Duodenal mucosa (tissue), 2 donors: Measurements from ENCODE around the gene PGF.
"Not testable (repeated sequence)": the region's sequence is repeated elsewhere in the genome, so short reads cannot be mapped to it uniquely, and the experiment has no call there.

Experiments used
- H3K27ac ChIP-seq: one replicate; pipeline ENCODE4 v1.7.0; 2013; ENCODE audit warnings: low read depth, low read length
- H3K27me3 ChIP-seq, 2 donors: one replicate each; pipeline ENCODE4 v1.7.0; 2013; ENCODE audit warnings: low read length in 2 of 2, control low read depth in 1 of 2; ENCODE audit not compliant: insufficient read depth in 2 of 2, control insufficient read depth in 1 of 2
- H3K36me3 ChIP-seq, 2 donors: one replicate each; pipeline ENCODE4 v1.7.0; 2013; ENCODE audit warnings: low read length in 2 of 2, control low read depth in 1 of 2; ENCODE audit not compliant: insufficient read depth in 2 of 2, control insufficient read depth in 1 of 2
- H3K4me1 ChIP-seq, 2 donors: one replicate each; pipeline ENCODE4 v1.7.0; 2013; ENCODE audit warnings: low read length in 2 of 2, control low read depth in 1 of 2; ENCODE audit not compliant: insufficient read depth in 2 of 2, control insufficient read depth in 1 of 2
- H3K4me3 ChIP-seq, 2 donors: one replicate each; pipeline ENCODE4 v1.7.0; 2013; ENCODE audit warnings: low read length in 2 of 2, low read depth in 1 of 2
- H3K9ac ChIP-seq, 2 donors: one replicate each; pipeline ENCODE4 v1.7.0; 2013; ENCODE audit warnings: low read length in 2 of 2, low read depth in 1 of 2
- H3K9me3 ChIP-seq, 2 donors: one replicate each; pipeline ENCODE4 v1.7.0; 2013; ENCODE audit warnings: low read length in 2 of 2, control low read depth in 1 of 2; ENCODE audit not compliant: control insufficient read depth in 1 of 2

PGF gene

GRCh38 chr14:74934041-74934440 is 21.4 kb downstream of the PGF start:
- Histone ChIP-seq H3K27ac (no peak overlapping the region), H3K9ac (no peak overlapping the region), H3K9me3 (peaks cover 0 to 5% of the 10 kb centered on the region in 2 donors), H3K36me3 (no peaks in the 10 kb centered on the region), H3K4me3 (no peak overlapping the region), H3K4me1 (peaks cover 0 to 4% of the 10 kb centered on the region in 2 donors), H3K27me3 (peaks cover 0 to 2% of the 10 kb centered on the region in 2 donors)

DNA sequence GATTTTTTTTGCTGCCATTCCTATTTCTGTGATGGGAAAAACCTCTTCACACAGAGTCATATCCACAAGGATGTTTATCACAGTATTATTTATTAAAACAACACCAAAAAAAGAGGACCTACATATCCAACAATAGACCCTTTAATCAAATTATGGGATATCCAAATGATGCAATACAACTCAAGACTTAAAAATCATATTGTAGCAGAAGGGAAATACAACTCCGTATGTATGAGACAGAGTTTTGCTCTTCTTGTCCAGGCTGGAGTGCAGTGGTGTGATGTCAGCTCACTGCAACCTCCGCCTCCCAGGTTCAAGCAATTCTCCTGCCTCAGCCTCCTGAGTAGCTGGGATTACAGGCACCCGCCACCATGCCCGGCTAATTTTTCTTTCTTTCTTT is 22.5 kb downstream of the PGF start:
- H3K4me1 ChIP-seq, H3K27ac ChIP-seq, H3K9me3 ChIP-seq, H3K36me3 ChIP-seq, H3K9ac ChIP-seq, H3K4me3 ChIP-seq, H3K27me3 ChIP-seq: not testable (repeated sequence)

DNA sequence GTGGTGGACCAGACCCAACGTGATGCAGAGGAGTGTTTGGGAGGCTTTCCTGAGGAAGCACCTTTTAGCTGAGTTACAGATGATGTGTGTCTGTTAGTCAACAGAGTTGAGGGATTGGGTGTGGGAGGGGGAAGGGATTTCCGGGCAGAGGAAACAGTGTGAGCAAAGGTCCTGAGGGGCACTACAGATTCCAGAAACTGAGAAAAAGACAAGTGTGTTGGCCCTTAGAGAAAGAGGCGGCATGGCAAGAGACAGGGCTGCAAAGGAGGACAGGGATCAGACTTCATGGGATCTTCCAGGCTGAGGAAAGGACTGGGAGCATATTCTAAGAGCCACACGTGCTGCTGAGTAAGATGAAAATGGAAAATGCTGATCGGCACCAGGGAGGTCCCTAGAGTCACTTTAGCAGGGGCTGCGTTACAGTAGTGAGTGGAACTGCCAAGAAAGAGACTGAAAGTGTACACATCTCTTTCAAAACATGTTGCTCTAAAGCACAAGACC is 22.9 kb downstream of the PGF start:
- Histone ChIP-seq H3K9me3 (no peaks in the 10 kb centered on the region), H3K27me3 (peaks cover 0 to 2% of the 10 kb centered on the region in 2 donors), H3K27ac (no peak overlapping the region)

GRCh38 chr14:74931744-74932143 is 23.7 kb downstream of the PGF start:
- not testable (repeated sequence) for H3K27me3 ChIP-seq, H3K27ac ChIP-seq

More for the DNA sequence above, 22.9 kb downstream of the PGF start:
- peaks cover 0 to 3% of the 10 kb centered on the region in 2 donors for H3K4me1 ChIP-seq
- H3K9ac ChIP-seq: no peak overlapping the region
- H3K4me3 ChIP-seq: no peak overlapping the region
- H3K36me3 ChIP-seq: no peaks in the 10 kb centered on the region

DNA sequence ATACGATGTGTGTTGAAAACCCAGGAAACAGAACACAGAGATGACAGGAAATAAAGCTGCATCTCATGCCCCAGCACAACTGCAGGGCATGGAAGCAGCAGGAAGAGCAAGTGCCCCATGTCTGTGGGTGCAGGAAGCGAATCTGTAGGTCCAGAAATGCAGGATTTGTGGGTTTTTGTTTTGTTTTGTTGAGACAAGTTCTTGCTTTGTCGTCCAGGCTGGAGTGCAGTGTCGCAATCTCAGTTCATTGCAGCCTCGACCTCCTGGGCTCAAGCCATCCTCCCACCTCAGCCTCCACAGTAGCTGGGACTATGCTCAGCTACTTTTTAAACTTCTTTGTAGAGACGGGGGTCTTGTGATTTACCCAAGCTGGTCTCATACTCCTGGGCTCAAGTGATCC is 26.2 kb downstream of the PGF start:
- Histone ChIP-seq H3K36me3 (no peaks in the 10 kb centered on the region), H3K9me3 (no peaks in the 10 kb centered on the region), H3K4me1 (peaks cover 0 to 3% of the 10 kb centered on the region in 2 donors)

More at GRCh38 chr14:74931744-74932143, 23.7 kb downstream of the PGF start:
- H3K4me1 ChIP-seq, H3K9ac ChIP-seq, H3K4me3 ChIP-seq, H3K36me3 ChIP-seq, H3K9me3 ChIP-seq: not testable (repeated sequence)

GRCh38 chr14:74927225-74927624 is 28.2 kb downstream of the PGF start:
- Histone ChIP-seq H3K4me3 (no peak overlapping the region), H3K9me3 (no peaks in the 10 kb centered on the region), H3K4me1 (peaks cover 6 to 9% of the 10 kb centered on the region in 2 donors), H3K27ac (no peak overlapping the region), H3K27me3 (peaks cover 0 to 2% of the 10 kb centered on the region in 2 donors), H3K36me3 (no peaks in the 10 kb centered on the region), H3K9ac (no peak overlapping the region)

More for the DNA sequence above, 26.2 kb downstream of the PGF start:
- no peak overlapping the region for H3K27ac ChIP-seq
- no peak overlapping the region for H3K4me3 ChIP-seq
- H3K27me3 ChIP-seq: peaks cover 0 to 2% of the 10 kb centered on the region in 2 donors
- H3K9ac ChIP-seq: no peak overlapping the region

GRCh38 chr14:74924061-74924460 is 31.3 kb downstream of the PGF start:
- no peak overlapping the region for H3K27ac ChIP-seq
- no peak overlapping the region for H3K4me3 ChIP-seq
- H3K36me3 ChIP-seq: no peaks in the 10 kb centered on the region
- H3K4me1 ChIP-seq: peaks cover 7 to 9% of the 10 kb centered on the region in 2 donors
- H3K9ac ChIP-seq: no peak overlapping the region
- H3K27me3 ChIP-seq: no peaks in the 10 kb centered on the region
- H3K9me3 ChIP-seq: no peaks in the 10 kb centered on the region

DNA sequence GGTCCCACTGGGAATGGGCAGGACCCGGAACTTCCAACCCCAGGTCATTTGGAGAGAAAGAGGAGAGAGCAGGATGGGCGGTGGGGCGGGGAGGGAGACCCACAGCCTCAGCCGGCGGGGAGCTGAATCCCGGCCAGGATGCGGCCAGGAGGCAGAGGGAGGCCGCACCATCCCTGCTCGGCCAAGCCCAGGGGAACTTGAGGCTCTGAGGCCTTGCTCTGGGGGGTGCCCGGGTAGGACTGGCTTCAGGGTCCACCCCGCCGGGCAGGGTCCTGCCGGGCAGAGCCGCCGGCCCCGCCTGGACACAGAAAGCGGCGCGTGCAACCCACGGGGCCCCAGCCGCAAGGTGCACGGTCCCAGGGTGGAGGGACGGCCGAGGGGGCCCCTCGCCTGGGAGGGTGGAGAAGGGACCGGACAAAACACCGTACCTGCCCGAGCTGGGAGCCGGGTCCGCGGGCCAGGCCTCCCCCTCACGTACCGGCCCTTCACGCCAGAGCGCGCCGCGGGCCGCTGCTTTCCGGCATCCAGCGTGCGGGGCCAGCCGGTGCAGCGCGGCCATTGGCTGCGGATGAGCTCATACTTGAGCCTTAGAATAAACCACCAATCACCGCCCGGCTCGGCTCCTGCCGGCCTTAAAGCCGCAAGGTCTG is 32.5 kb downstream of the PGF start, which contains the start of gene RPS6KL1:
TSS of gene RPS6KL1 (minus strand) at position 509 of the 650 bp plus-strand sequence. CDS start 1,719 bp downstream, outside the sequence.
- H3K36me3 ChIP-seq: no peaks in the 10 kb centered on the region
- H3K4me3 ChIP-seq: peak within 1 kb of the TSS; percentile 68 to 78
- H3K27ac ChIP-seq: no peak within 1 kb of the TSS
- H3K9ac ChIP-seq: peak within 1 kb of the TSS; percentile 71 to 77
- H3K9me3 ChIP-seq: no peaks in the 10 kb centered on the region
- no peaks in the 10 kb centered on the region for H3K27me3 ChIP-seq
- H3K4me1 ChIP-seq: peaks cover 7 to 9% of the 10 kb centered on the region in 2 donors

- Histone ChIP-seq H3K27ac (no peak overlapping the region), H3K9ac (peak overlapping the region; percentile 71 to 77), H3K9me3 (no peaks in the 10 kb centered on the region), H3K27me3 (no peaks in the 10 kb centered on the region), H3K36me3 (no peaks in the 10 kb centered on the region), H3K4me3 (peak overlapping the region; percentile 68 to 78), H3K4me1 (peaks cover 7 to 9% of the 10 kb centered on the region in 2 donors)
Measured at GRCh38 chr14:74921987-74922751, 33.2 kb downstream of the PGF start.

DNA sequence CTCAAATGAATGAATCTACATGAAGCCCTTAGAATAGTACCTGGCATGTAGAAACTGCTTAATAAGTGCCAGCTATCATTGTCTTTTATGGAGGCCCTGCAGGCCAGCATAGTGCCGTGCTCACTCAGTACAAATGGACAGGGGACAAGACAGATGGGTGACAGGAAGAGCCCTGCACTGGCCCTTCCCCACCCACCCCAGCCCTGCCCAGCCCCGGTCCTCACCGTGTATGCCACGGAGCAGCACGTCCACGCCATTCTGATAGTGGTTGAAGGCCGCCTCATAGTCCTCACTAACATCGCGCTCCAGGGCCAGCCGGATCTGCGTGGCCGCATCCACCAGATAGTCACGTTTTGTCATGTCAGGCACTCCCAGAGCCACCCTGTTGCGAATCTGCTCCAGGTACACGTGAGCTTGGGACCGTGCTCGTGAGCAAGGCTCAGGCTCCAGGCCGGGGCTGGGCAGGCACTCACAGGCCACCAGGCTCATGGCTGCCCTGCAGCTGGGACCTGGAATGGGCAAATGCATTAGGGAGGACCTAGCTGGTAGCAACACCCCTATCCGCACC is 34.3 kb downstream of the PGF start:
- no peaks in the 10 kb centered on the region for H3K36me3 ChIP-seq
- H3K9ac ChIP-seq: no peak overlapping the region
- H3K4me3 ChIP-seq: no peak overlapping the region
- H3K9me3 ChIP-seq: no peaks in the 10 kb centered on the region
- H3K27me3 ChIP-seq: no peaks in the 10 kb centered on the region
- peaks cover 7 to 9% of the 10 kb centered on the region in 2 donors for H3K4me1 ChIP-seq
- H3K27ac ChIP-seq: no peak overlapping the region
